Osteoblast (primary cell): ENCODE measurements around the gene OIT3. TPM values are rescaled to one million over a fixed set of nuclear protein-coding genes. Genes with fewer than 3 reads are reported as not detected.

Experiments
- DNase-seq: peaks from one replicate; pipeline ENCODE4 v3.0.0; 2011; ENCODE audit warnings: low spot score, mixed read lengths; ENCODE audit not compliant: insufficient read length; ENCODE audit errors: missing footprints
- H2AFZ ChIP-seq: 2 replicates; pipeline ENCODE4 v1.6.0; 2011; ENCODE audit warnings: mild to moderate bottlenecking, low read length
- H3K27ac ChIP-seq: 2 replicates; pipeline ENCODE4 v1.5.1; 2011; ENCODE audit warnings: mild to moderate bottlenecking, low read depth, low read length, moderate library complexity
- H3K27me3 ChIP-seq: 2 replicates; pipeline ENCODE4 v1.6.0; 2012; ENCODE audit warnings: mild to moderate bottlenecking, control low read depth, inconsistent platforms, low read length, moderate library complexity; ENCODE audit not compliant: insufficient read depth
- H3K36me3 ChIP-seq: 2 replicates; pipeline ENCODE4 v1.5.1; 2011; ENCODE audit warnings: mild to moderate bottlenecking, low read length, control low read depth, moderate library complexity; ENCODE audit not compliant: insufficient read depth
- H3K4me1 ChIP-seq: 2 replicates; pipeline ENCODE4 v1.5.1; 2011; ENCODE audit warnings: mild to moderate bottlenecking, low read length, control low read depth, moderate library complexity; ENCODE audit not compliant: insufficient read depth
- H3K4me2 ChIP-seq: 2 replicates; pipeline ENCODE4 v1.6.0; 2011; ENCODE audit warnings: mild to moderate bottlenecking, low read length; ENCODE audit not compliant: insufficient read depth
- H3K4me3 ChIP-seq: fragments of 200-600 bp; sonication (generic); 3 replicates; pipeline ENCODE4 v1.5.1; 2012; ENCODE audit warnings: mild to moderate bottlenecking, low read length, inconsistent platforms; ENCODE audit not compliant: insufficient read depth
- H3K79me2 ChIP-seq: 2 replicates; pipeline ENCODE4 v1.6.0; 2012; ENCODE audit warnings: mild to moderate bottlenecking, low read length, control low read depth, inconsistent platforms; ENCODE audit not compliant: insufficient read depth
- H3K9me3 ChIP-seq: 2 replicates; pipeline ENCODE4 v1.5.1; 2011; ENCODE audit warnings: low read depth, low read length, control low read depth
- H4K20me1 ChIP-seq: 2 replicates; pipeline ENCODE4 v1.6.0; 2012; ENCODE audit warnings: mild to moderate bottlenecking, low read length, control low read depth; ENCODE audit not compliant: insufficient read depth
- total RNA-seq: library from RNA; depleted of rRNA; stranded (reverse); fragments of >200 nt; gene quantifications from 2 replicates; pipeline ENCODE4 v1.2.3, GENCODE V29; 2012
- TF ChIP-seq, protein P1 (sequence below): IDR thresholded peaks from 2 replicates; pipeline ENCODE4 v1.5.1; 2011; ENCODE audit warnings: mild to moderate bottlenecking, low read depth, low read length, moderate library complexity; ENCODE audit errors: extremely low read depth

OIT3 gene
- total RNA-seq, 1 donor, result under 0.01 TPM

DNA sequence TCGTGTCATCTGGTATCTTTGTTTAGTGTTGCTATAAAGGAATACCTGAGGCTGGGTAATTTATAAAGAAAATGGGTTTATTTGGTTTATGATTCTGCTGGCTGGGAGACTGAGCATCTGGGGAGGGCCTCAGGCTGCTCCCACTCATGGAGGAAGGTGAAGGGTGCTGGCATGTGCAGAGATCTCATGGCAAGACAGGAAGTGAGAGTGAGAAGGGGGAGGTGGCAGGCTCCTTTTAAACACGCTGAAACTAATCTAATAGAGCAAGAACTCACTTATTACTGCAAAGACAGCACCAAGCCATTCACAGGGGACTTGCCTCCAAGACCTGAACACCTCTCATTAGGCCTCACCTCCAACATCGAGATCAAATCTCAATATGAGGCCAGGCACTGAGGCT is 11.3 kb downstream of the OIT3 start:
- H3K4me1 ChIP-seq, result no peaks in the 10 kb centered on the region
- H2AFZ ChIP-seq, result no peak overlapping the region
- peak; percentile 23 for DNase-seq
- H4K20me1 ChIP-seq, result no peaks in the 10 kb centered on the region
- no peaks in the 10 kb centered on the region for H3K79me2 ChIP-seq
- H3K4me3 ChIP-seq, result no peak overlapping the region
- no peak overlapping the region for H3K27ac ChIP-seq
- TF ChIP-seq, protein P1, sequence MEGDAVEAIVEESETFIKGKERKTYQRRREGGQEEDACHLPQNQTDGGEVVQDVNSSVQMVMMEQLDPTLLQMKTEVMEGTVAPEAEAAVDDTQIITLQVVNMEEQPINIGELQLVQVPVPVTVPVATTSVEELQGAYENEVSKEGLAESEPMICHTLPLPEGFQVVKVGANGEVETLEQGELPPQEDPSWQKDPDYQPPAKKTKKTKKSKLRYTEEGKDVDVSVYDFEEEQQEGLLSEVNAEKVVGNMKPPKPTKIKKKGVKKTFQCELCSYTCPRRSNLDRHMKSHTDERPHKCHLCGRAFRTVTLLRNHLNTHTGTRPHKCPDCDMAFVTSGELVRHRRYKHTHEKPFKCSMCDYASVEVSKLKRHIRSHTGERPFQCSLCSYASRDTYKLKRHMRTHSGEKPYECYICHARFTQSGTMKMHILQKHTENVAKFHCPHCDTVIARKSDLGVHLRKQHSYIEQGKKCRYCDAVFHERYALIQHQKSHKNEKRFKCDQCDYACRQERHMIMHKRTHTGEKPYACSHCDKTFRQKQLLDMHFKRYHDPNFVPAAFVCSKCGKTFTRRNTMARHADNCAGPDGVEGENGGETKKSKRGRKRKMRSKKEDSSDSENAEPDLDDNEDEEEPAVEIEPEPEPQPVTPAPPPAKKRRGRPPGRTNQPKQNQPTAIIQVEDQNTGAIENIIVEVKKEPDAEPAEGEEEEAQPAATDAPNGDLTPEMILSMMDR, result no peak
- no peaks in the 10 kb centered on the region for H3K36me3 ChIP-seq
- H3K4me2 ChIP-seq, result no peak overlapping the region
- H3K27me3 ChIP-seq, result no peaks in the 10 kb centered on the region
- no peaks in the 10 kb centered on the region for H3K9me3 ChIP-seq

DNA sequence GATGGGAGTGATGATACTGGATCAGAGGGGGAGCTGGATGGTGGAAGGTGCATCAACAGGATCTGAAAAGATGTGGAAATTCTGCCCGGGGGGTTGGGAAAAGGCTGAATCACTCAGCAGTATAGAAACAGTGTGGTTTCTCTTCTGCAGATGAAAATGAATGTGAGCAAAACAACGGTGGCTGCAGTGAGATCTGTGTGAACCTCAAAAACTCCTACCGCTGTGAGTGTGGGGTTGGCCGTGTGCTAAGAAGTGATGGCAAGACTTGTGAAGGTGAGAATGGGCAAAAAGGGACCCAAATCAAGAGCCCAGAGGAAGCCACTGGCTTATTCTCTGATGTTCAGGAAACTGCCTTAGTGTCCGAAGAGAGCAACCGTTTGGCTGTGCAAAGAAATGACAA is 12.9 kb downstream of the OIT3 start:
- no peaks in the 10 kb centered on the region for H3K36me3 ChIP-seq
- no peaks in the 10 kb centered on the region for H4K20me1 ChIP-seq
- H3K27me3 ChIP-seq, result no peaks in the 10 kb centered on the region
- TF ChIP-seq, protein P1, result no peak
- no peak overlapping the region for H3K4me2 ChIP-seq
- H3K4me3 ChIP-seq, result no peak overlapping the region
- H3K9me3 ChIP-seq, result no peaks in the 10 kb centered on the region
- no peaks in the 10 kb centered on the region for H3K4me1 ChIP-seq
- no peak for DNase-seq
- H3K79me2 ChIP-seq, result no peaks in the 10 kb centered on the region
- H2AFZ ChIP-seq, result no peak overlapping the region
- H3K27ac ChIP-seq, result no peak overlapping the region

DNA sequence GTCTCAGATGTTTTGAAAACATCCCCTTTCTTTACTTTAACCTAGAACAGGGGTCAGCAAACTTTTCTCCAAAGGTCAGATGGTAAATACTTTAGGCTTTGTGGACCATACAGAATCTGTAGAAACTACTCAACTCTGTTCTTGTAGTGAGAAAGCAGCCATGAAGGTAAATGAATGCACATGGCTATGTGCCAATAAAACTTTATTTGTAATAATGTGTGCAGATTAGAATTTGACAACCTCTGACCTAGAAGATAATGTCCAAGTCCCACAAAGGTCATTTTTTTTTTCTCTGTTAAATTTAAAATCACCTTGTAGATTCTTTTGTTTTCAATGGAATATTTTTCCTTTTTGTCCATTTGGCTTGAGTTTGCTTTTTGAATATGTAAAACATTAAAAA is 17.2 kb downstream of the OIT3 start:
- Histone ChIP-seq H3K79me2 (no peaks in the 10 kb centered on the region), H3K27me3 (no peaks in the 10 kb centered on the region), H3K4me3 (no peak overlapping the region), H3K4me2 (no peak overlapping the region), H3K9me3 (no peaks in the 10 kb centered on the region), H3K36me3 (no peaks in the 10 kb centered on the region), H2AFZ (no peak overlapping the region), H3K27ac (no peak overlapping the region), H3K4me1 (no peaks in the 10 kb centered on the region), H4K20me1 (no peaks in the 10 kb centered on the region)
- TF ChIP-seq, protein P1, result no peak
- DNase-seq, result no peak

DNA sequence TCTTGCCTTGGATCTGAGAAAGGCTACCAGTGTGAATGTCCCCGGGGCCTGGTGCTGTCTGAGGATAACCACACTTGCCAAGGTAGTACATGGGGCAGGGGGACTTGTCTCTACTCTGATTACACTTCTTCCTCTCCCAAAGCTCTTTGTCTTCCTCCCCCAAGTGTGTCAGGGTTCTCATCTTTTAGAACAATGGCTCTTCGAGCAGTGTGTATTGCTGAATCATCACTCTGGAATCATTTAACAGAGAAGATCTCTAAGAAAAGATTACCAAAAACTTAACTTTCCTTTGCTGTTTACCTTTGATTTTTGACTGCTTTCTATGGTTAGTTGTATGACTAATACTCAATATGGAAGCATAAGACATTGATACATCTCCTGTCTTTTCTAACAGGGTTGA is 18.2 kb downstream of the OIT3 start:
- Histone ChIP-seq H3K27me3 (no peaks in the 10 kb centered on the region), H3K36me3 (no peaks in the 10 kb centered on the region), H2AFZ (no peak overlapping the region), H4K20me1 (no peaks in the 10 kb centered on the region), H3K4me1 (no peaks in the 10 kb centered on the region), H3K4me3 (no peak overlapping the region), H3K4me2 (no peak overlapping the region), H3K27ac (no peak overlapping the region), H3K9me3 (no peaks in the 10 kb centered on the region), H3K79me2 (no peaks in the 10 kb centered on the region)
- TF ChIP-seq, protein P1, result no peak
- no peak for DNase-seq
